Measurements from ENCODE around the gene TSHZ2. TPM values are rescaled to one million over a fixed set of nuclear protein-coding genes. Genes with fewer than 3 reads are reported as not detected.

The TSHZ2 gene
- total RNA-seq, 1 donor from 2014 or later = 12.6 TPM

DNA sequence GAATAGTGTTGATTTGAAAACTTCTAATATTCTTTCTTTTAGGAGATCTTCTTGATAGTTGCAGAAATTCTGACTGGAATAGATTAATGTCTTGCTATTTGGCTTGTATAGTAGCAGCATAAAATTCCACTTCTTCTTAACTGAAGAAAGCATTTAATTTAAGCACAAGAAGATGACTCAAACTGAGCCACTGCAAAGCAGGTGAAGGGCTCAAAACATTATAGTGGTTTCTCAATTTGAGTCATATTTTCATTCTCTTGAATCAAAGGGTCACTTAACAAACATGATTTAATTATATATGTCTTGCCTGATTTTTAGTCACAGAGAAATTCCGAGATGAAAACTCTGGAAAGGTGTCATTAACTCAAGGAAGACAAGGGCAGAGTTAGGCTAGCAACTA is 382.2 kb downstream of the TSHZ2 start:
- Histone ChIP-seq H3K4me1 (no peaks in the 10 kb centered on the region), H3K36me3 (no peaks in the 10 kb centered on the region), H3K27me3 (ENCODE audit: low read depth) (no peaks in the 10 kb centered on the region), H3K9me3 (peaks cover 19% of the 10 kb centered on the region), H3K27ac (no peak overlapping the region), H3K4me3 (no peak overlapping the region)
- intact Hi-C loops (cut with DNase I) = no loop called here
- ATAC-seq (no peak), DNase-seq (no peak)
- TF ChIP-seq, protein P1, sequence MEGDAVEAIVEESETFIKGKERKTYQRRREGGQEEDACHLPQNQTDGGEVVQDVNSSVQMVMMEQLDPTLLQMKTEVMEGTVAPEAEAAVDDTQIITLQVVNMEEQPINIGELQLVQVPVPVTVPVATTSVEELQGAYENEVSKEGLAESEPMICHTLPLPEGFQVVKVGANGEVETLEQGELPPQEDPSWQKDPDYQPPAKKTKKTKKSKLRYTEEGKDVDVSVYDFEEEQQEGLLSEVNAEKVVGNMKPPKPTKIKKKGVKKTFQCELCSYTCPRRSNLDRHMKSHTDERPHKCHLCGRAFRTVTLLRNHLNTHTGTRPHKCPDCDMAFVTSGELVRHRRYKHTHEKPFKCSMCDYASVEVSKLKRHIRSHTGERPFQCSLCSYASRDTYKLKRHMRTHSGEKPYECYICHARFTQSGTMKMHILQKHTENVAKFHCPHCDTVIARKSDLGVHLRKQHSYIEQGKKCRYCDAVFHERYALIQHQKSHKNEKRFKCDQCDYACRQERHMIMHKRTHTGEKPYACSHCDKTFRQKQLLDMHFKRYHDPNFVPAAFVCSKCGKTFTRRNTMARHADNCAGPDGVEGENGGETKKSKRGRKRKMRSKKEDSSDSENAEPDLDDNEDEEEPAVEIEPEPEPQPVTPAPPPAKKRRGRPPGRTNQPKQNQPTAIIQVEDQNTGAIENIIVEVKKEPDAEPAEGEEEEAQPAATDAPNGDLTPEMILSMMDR (IDR thresholded peaks at IDR 0.05) = no peak

DNA sequence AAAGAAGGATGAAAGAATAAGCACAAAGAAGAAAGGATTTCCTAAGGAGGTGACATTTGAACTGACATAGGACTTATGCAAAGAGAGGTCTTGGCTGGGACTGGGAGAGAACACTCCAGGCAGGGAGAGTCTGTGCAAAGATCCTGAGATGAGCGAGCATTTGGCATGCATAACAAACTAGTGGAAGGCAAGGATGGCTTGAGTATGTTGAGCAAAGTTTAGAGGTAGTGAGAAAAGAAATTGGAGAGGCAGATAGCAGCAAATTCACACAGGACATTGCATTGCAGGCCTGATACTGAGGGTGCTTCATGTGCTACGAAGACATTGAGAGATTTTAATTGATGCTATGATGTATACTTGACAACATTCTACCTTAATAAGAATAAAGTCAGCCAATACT is 383.6 kb downstream of the TSHZ2 start:
- no peak overlapping the region for H3K4me3 ChIP-seq
- ATAC-seq = no peak

DNA sequence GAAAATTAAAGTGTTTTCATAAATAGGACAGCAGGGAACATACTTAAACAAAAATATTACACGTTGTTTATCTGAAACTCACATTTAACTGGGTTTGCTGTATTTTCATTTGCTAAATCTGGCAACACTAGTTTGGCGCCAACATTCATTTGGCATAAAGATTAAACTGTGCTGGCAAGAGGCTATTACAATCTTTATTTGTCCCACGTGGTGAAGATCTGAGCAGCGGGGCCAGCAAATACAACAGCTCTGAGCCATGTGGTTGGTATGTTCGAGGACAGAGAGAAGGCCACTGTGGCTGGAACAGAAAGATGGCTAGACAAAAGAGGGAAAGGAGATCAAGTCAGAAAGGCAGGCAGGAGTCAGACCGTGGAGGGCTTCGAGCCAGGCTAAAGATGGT is 387.3 kb downstream of the TSHZ2 start:
- Histone ChIP-seq H3K9me3 (peaks cover 19% of the 10 kb centered on the region), H3K36me3 (no peaks in the 10 kb centered on the region), H3K27me3 (ENCODE audit: low read depth) (no peaks in the 10 kb centered on the region), H3K4me3 (no peak overlapping the region), H3K27ac (no peak overlapping the region), H3K4me1 (no peaks in the 10 kb centered on the region)
- intact Hi-C loops (cut with DNase I) = no loop called here
- TF ChIP-seq, protein P1 (IDR thresholded peaks at IDR 0.05) = no peak
- ATAC-seq (no peak), DNase-seq (no peak)

More for the DNA sequence above, 383.6 kb downstream of the TSHZ2 start:
- Histone ChIP-seq H3K27me3 (ENCODE audit: low read depth) (no peaks in the 10 kb centered on the region), H3K27ac (no peak overlapping the region), H3K36me3 (no peaks in the 10 kb centered on the region), H3K9me3 (peaks cover 19% of the 10 kb centered on the region), H3K4me1 (no peaks in the 10 kb centered on the region)
- no peak for DNase-seq
- TF ChIP-seq, protein P1 (IDR thresholded peaks at IDR 0.05) = no peak
- intact Hi-C loops (cut with DNase I) = no loop called here

DNA sequence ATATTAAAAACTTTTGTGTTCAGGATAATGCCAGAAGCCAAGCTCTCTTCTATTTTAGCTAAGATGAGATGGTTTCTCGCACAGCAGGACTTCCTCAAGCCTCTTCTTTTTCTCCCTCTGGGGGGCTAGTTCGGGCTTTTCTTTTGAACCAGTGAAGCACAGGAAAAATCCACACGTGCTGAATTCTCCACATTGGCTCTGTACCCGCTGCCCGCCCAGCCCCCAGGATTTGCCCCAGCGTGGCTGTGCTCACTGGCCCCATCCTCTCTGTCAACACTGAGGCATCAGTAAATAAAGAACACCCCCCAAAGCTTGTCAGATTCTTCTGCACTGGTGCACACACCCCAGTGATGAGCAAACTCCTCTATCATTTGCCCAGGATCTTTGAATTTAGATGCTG is 388.7 kb downstream of the TSHZ2 start:
- Histone ChIP-seq H3K27me3 (ENCODE audit: low read depth) (no peaks in the 10 kb centered on the region), H3K4me1 (no peaks in the 10 kb centered on the region), H3K4me3 (no peak overlapping the region), H3K27ac (no peak overlapping the region), H3K36me3 (no peaks in the 10 kb centered on the region), H3K9me3 (peaks cover 8% of the 10 kb centered on the region)
- TF ChIP-seq, protein P1 (IDR thresholded peaks at IDR 0.05) = no peak
- intact Hi-C loops (cut with DNase I) = no loop called here
- no peak for ATAC-seq
- no peak for DNase-seq

DNA sequence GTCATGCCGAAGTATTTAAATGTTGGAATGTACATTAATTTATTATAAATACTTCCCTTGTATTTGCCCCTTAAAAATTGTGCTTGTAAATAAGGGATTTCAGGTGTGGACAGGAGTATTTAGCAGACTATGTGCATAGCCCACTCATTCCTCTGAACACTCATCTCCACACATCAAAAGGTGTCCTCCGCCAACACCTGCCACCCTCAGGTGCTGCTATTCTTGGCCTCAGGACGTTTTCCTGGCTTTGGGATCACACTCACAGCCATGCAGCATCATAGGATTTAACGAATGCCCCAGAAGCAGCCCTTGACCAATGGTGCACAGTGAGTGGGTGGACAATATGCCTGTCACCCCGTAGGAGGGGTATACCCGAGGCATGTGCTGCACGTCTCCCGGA is 390.6 kb downstream of the TSHZ2 start:
- H3K4me3 ChIP-seq = no peak overlapping the region
- intact Hi-C loops (cut with DNase I) = no loop called here
- H3K36me3 ChIP-seq = no peaks in the 10 kb centered on the region
- TF ChIP-seq, protein P1 (IDR thresholded peaks at IDR 0.05) = no peak
- H3K27ac ChIP-seq = no peak overlapping the region
- no peaks in the 10 kb centered on the region for H3K27me3 ChIP-seq (ENCODE audit: low read depth)
- H3K4me1 ChIP-seq = no peaks in the 10 kb centered on the region
- ATAC-seq (no peak), DNase-seq (no peak)
- H3K9me3 ChIP-seq = no peaks in the 10 kb centered on the region

DNA sequence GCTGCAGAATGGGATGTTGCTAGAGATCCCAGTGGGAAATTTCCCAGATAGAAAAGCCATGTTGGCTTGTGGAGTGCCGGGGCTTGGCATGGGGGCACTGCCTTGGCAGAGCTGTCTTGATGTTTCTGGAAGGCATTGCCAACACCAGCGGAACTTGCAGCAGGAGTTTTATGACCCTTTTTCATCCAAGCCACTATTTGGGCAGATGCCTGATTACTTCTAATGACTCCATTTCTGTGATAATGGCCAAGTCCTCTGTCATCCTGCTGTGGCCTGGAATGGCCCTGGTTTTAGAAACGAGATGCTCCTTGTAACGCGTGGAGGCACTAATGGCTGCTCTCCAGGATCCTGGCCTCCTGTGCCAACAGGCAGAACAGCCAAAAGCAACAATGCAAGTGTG is 392.5 kb downstream of the TSHZ2 start:
- Histone ChIP-seq H3K27ac (no peak overlapping the region), H3K36me3 (no peaks in the 10 kb centered on the region), H3K4me1 (no peaks in the 10 kb centered on the region), H3K27me3 (ENCODE audit: low read depth) (no peaks in the 10 kb centered on the region), H3K4me3 (no peak overlapping the region), H3K9me3 (no peaks in the 10 kb centered on the region)
- intact Hi-C loops (cut with DNase I) = no loop called here
- TF ChIP-seq, protein P1 (IDR thresholded peaks at IDR 0.05) = no peak
- ATAC-seq (no peak), DNase-seq (no peak)
